CD4-positive, alpha-beta T cell (primary cell): Measurements from ENCODE around the gene FHOD1. TPM values are rescaled to one million over a fixed set of nuclear protein-coding genes. Genes with fewer than 3 reads are reported as not detected.

Experiments used
- ATAC-seq: fragments of 200-7000 bp; cut with Tn5 transposase; one replicate; pipeline ENCODE4 v1.10.0; 2022; ENCODE audit warnings: mild to moderate bottlenecking; ENCODE audit not compliant: poor library complexity
- CTCF ChIA-PET: fragments of 350-600 bp; sonication (Branson Sonifier 250); formaldehyde crosslinking; loops from one replicate; lab custom pipeline; 2021; ENCODE audit warnings: antibody characterized with exemption, inconsistent platforms; lab: Charles Lee
- POLR2A ChIA-PET: fragments of 350-600 bp; sonication (Branson Sonifier 250); formaldehyde crosslinking; loops from one replicate; lab custom pipeline; 2021; ENCODE audit warnings: antibody characterized with exemption, inconsistent platforms; lab: Charles Lee
- DNase-seq, 14 experiments: peaks; one replicate each; pipeline ENCODE4 v3.0.0-alpha.2; 2013 to 2020; ENCODE audit warnings: mixed read lengths in 2 of 14
- H3K27ac ChIP-seq, 2 donors: one replicate each; pipeline versions ENCODE4 v1.5.1 to v1.7.0; 2013; ENCODE audit warnings: low read length in 2 of 2, low read depth in 1 of 2, mild to moderate bottlenecking in 1 of 2
- H3K27me3 ChIP-seq, 2 experiments: 1 replicate in 1 of 2; 2 replicates in 1 of 2; pipeline versions ENCODE4 v1.6.1 to v1.7.0; 2013; ENCODE audit warnings: low read length in 2 of 2, control low read depth in 1 of 2, mild to moderate bottlenecking in 1 of 2, moderate library complexity in 1 of 2; ENCODE audit not compliant: insufficient read depth in 2 of 2, control insufficient read depth in 1 of 2
- H3K36me3 ChIP-seq: one replicate; pipeline ENCODE4 v1.6.1; 2013; ENCODE audit warnings: low read length, control low read depth; ENCODE audit not compliant: insufficient read depth
- H3K4me1 ChIP-seq: one replicate; pipeline ENCODE4 v1.6.1; 2013; ENCODE audit warnings: low read length, control low read depth; ENCODE audit not compliant: insufficient read depth
- H3K4me3 ChIP-seq: one replicate; pipeline ENCODE4 v1.5.1; 2013; ENCODE audit warnings: mild to moderate bottlenecking, low read length, moderate library complexity
- H3K9me3 ChIP-seq, 2 experiments: 1 replicate in 1 of 2; 2 replicates in 1 of 2; pipeline versions ENCODE4 v1.6.1 to v1.7.0; 2013; ENCODE audit warnings: low read length in 2 of 2, mild to moderate bottlenecking in 2 of 2, control low read depth in 1 of 2, moderate library complexity in 1 of 2; ENCODE audit not compliant: control insufficient read depth in 1 of 2, insufficient read depth in 1 of 2
- H3K27ac Mint-ChIP-seq: one replicate; pipeline ENCODE4 v1.8.0; 2020; ENCODE audit warnings: mixed read lengths
- H3K27me3 Mint-ChIP-seq: one replicate; pipeline ENCODE4 v1.8.0; 2021; ENCODE audit warnings: mixed read lengths
- H3K36me3 Mint-ChIP-seq: one replicate; pipeline ENCODE4 v1.8.0; 2021; ENCODE audit warnings: low read depth, mixed read lengths
- H3K4me1 Mint-ChIP-seq: one replicate; pipeline ENCODE4 v1.8.0; 2021; ENCODE audit warnings: low read depth, mixed read lengths
- H3K4me3 Mint-ChIP-seq: one replicate; pipeline ENCODE4 v1.8.0; 2020; ENCODE audit warnings: mild to moderate bottlenecking, mixed read lengths
- H3K9me3 Mint-ChIP-seq: one replicate; pipeline ENCODE4 v1.8.0; 2020; ENCODE audit warnings: mixed read lengths
- intact Hi-C, 2 experiments: fragments of 100-400 bp; cut with DNase I in 1 of 2; cut with micrococcal nuclease in 1 of 2; formaldehyde crosslinking; loops; one replicate each; pipeline versions ENCODE4 v1.15.1 to v1.9.0; 2023 to 2025; cut with DNase I, micrococcal nuclease
- total RNA-seq, 174 experiments: library from RNA in 2 of 174; stranded (reverse) in 2 of 174; gene quantifications; one replicate each; pipeline ENCODE4 v1.2.3 and lab custom pipeline; 2021 to 2026
- TF ChIP-seq, protein P1 (sequence below): fragments of 200-600 bp; IDR thresholded peaks from one replicate; pipeline ENCODE4 v1.8.0; 2022; ENCODE audit warnings: antibody characterized with exemption, mild to moderate bottlenecking

Gene FHOD1
- total RNA-seq, 2 experiments from 2014 or later = 21.1 to 26.0 TPM

DNA sequence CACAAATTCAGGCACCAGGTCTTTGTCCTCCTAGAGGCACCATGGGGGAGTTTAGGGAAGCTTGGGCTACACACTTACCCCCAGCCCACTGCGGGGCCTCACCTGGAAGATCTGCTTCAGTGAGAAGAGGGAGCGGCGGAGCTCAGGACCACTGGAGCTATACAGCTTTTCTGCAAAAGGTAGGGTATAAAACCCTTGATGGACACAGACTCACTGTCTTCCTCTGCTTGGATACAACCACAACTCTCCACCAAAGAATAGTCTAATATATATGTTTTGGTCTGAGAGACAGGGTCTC, 9.1 kb downstream of the FHOD1 start:
- Mint-ChIP-seq H3K27me3 (no peaks in the 10 kb centered on the region), H3K4me3 (no peak overlapping the region), H3K36me3 (peaks cover 47% of the 10 kb centered on the region), H3K27ac (peak overlapping the region; percentile 8), H3K4me1 (peaks cover 7% of the 10 kb centered on the region), H3K9me3 (no peaks in the 10 kb centered on the region)
- peaks cover 39% of the 10 kb centered on the region for H3K4me1 ChIP-seq
- H3K4me3 ChIP-seq = no peak overlapping the region
- no peak for ATAC-seq
- no peak for DNase-seq
- H3K27ac ChIP-seq = no peak overlapping the region
- CTCF ChIA-PET = no interaction called here
- POLR2A ChIA-PET = interaction anchor here (0.8 to 2.2 kb wide), 2 partner anchors 11 kb away, joined by 3 to 8 read pairs; partner anchors contain the start of gene TMEM208
- H3K27me3 ChIP-seq = no peaks in the 10 kb centered on the region
- TF ChIP-seq, protein P1, sequence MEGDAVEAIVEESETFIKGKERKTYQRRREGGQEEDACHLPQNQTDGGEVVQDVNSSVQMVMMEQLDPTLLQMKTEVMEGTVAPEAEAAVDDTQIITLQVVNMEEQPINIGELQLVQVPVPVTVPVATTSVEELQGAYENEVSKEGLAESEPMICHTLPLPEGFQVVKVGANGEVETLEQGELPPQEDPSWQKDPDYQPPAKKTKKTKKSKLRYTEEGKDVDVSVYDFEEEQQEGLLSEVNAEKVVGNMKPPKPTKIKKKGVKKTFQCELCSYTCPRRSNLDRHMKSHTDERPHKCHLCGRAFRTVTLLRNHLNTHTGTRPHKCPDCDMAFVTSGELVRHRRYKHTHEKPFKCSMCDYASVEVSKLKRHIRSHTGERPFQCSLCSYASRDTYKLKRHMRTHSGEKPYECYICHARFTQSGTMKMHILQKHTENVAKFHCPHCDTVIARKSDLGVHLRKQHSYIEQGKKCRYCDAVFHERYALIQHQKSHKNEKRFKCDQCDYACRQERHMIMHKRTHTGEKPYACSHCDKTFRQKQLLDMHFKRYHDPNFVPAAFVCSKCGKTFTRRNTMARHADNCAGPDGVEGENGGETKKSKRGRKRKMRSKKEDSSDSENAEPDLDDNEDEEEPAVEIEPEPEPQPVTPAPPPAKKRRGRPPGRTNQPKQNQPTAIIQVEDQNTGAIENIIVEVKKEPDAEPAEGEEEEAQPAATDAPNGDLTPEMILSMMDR = no peak
- intact Hi-C loops = no loop called here
- peaks cover 54% of the 10 kb centered on the region for H3K36me3 ChIP-seq
- H3K9me3 ChIP-seq = no peaks in the 10 kb centered on the region

DNA sequence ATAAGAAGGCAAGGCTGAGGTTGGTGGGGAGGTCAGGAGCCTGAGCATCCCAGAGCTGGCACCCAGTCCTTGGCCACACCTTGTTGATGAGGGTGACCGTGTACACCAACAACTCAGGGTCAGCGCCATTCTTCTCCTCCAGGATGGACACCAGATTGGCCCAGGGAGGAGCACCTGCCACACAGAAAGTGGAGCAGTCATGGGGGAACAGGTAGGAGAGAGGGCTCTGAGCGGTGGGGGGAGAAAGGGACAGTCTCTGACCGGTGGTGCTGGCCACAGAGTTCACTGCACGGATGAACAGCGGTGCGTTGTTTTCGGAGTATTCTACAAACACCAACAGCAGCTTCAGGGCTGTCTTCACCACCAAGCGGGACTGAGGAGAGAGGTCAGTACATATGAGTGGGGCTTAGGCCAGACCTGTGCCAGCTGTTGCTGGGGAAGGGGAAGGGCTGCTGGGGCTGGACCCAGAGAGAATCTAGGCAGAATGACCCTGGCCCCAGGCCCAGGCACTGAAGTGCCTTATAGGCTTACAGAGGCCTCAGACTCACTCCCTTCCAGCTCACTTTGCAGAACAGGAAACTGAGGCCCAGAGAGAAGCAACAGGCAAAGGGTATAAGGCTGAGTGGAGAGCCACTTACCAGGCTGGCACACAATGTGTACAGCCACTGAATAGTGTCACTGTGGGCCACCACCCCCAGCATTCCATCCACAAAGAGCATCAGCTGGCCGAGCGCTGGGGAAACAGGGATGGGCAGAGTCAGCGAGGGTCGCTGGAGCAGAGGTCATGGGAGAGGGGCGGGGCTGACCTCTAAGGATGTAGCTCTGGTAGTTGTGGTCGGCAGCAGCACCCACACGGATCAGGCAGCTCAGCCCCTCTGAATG, 9.6 kb downstream of the FHOD1 start:
- TF ChIP-seq, protein P1 = no peak
- Mint-ChIP-seq H3K27me3 (no peaks in the 10 kb centered on the region), H3K36me3 (peaks cover 49% of the 10 kb centered on the region), H3K9me3 (no peaks in the 10 kb centered on the region), H3K4me1 (peaks cover 7% of the 10 kb centered on the region), H3K4me3 (no peak overlapping the region), H3K27ac (peak overlapping the region; percentile 8)
- Histone ChIP-seq H3K27ac (no peak overlapping the region), H3K27me3 (no peaks in the 10 kb centered on the region), H3K4me1 (peaks cover 37% of the 10 kb centered on the region), H3K36me3 (peaks cover 54% of the 10 kb centered on the region), H3K4me3 (no peak overlapping the region), H3K9me3 (no peaks in the 10 kb centered on the region)
- intact Hi-C loops = no loop called here
- POLR2A ChIA-PET = interaction anchor here (0.8 to 2.2 kb wide), 2 partner anchors 10 to 12 kb away, joined by 3 to 8 read pairs; partner anchors contain the start of gene TMEM208
- CTCF ChIA-PET = no interaction called here
- DNase-seq (peak in 1 of 14 experiments; percentile 20), ATAC-seq (no peak)

DNA sequence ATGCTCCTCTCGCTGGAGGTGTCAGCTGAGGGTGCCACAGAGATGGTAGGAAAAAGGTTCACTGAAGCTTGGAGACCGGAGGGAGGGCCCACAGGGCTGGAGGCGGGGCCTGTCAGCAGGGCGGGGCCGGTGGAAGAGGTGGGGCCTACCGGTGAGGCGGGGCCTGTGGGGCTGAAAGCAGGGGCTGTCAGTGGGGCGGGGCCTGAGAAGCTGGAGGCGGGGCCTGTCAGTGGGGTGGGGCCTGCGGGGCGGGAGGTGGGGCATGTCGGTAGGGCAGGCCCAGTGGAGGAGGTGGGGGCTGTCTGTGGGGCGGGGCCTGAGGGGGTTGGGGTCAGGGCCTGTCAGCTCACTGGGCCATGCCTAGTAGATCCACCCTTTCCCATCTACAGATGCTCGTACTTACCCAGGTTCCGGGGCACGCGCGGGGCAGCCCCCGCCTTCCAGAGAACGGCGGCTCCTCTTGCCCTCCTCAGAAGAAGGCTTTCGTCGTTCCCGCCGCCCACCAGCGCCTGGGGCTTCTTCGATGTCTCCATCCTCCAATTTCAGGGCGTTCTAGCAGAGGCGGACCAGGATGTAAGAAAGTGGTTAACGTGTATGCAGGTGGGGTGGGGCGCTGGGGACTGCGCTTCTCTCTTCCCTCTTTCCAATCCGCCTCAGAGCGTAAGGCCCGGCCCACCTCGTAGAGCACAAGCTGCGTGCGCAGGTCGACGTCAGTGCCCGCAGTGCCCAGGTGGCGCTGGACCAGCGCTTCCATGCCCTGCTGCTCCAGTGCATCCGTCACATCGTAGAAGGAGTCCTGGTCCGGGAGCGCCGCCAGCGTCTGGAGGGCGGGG, 10.5 kb downstream of the FHOD1 start:
- peak overlapping the region in 1 of 2 donors; percentile 45 for H3K27ac ChIP-seq
- POLR2A ChIA-PET = interaction anchor here (1.2 to 2.1 kb wide), 2 partner anchors 10 to 11 kb away, joined by 7 to 11 read pairs; partner anchors contain the start of genes FHOD1 and TMEM208
- Mint-ChIP-seq H3K27me3 (no peaks in the 10 kb centered on the region), H3K4me3 (peak overlapping the region; percentile 62), H3K4me1 (peaks cover 7% of the 10 kb centered on the region), H3K9me3 (no peaks in the 10 kb centered on the region), H3K27ac (peak overlapping the region; percentile 88), H3K36me3 (peaks cover 49% of the 10 kb centered on the region)
- ATAC-seq = peak; percentile 89
- DNase-seq = peak; percentile 29 to 88 (median 68)
- H3K27me3 ChIP-seq = no peaks in the 10 kb centered on the region
- TF ChIP-seq, protein P1 = no peak
- intact Hi-C loops = no loop called here
- peak overlapping the region; percentile 26 for H3K4me3 ChIP-seq
- peaks cover 32% of the 10 kb centered on the region for H3K4me1 ChIP-seq
- peaks cover 57% of the 10 kb centered on the region for H3K36me3 ChIP-seq
- no peaks in the 10 kb centered on the region for H3K9me3 ChIP-seq
- CTCF ChIA-PET = interaction anchor here (1.4 to 1.8 kb wide), 2 partner anchors 8 to 10 kb away, joined by 4 to 5 read pairs; partner anchors contain the start of gene TMEM208
